IPS-18c (cell line): Measurements from ENCODE around the gene S100Z.

Experiments used
- H3K4me3 ChIP-seq: 2 replicates; pipeline ENCODE4 v1.7.0; 2013; ENCODE audit warnings: low read depth, mild to moderate bottlenecking, low read length, moderate library complexity; ENCODE audit not compliant: insufficient read depth
- H3K9me3 ChIP-seq: one replicate; pipeline ENCODE4 v1.6.1; 2013; ENCODE audit warnings: mild to moderate bottlenecking, low read length, moderate library complexity; ENCODE audit not compliant: control insufficient read depth, insufficient read depth

S100Z gene

DNA sequence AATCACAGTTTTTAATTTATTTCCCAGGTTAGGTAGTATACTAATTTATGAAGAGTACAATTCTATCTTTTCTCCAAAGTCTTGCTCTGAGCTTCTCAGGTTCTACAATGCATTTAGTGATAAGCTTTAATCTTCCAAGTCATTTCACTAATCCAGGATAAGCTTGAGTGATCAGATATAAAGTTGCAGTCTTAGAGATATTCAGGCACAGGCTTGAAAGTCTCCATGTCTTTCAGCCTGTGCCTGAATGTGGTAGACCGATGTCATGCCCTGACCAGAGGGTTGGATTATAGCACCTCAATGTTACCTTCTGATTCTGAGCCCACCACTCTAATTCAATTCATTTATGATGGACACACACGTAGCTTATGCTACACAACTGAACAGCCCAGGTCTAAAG lies 106.2 kb downstream of the S100Z start:
- Histone ChIP-seq H3K9me3 (no peaks in the 10 kb centered on the region), H3K4me3 (no peak overlapping the region)

DNA sequence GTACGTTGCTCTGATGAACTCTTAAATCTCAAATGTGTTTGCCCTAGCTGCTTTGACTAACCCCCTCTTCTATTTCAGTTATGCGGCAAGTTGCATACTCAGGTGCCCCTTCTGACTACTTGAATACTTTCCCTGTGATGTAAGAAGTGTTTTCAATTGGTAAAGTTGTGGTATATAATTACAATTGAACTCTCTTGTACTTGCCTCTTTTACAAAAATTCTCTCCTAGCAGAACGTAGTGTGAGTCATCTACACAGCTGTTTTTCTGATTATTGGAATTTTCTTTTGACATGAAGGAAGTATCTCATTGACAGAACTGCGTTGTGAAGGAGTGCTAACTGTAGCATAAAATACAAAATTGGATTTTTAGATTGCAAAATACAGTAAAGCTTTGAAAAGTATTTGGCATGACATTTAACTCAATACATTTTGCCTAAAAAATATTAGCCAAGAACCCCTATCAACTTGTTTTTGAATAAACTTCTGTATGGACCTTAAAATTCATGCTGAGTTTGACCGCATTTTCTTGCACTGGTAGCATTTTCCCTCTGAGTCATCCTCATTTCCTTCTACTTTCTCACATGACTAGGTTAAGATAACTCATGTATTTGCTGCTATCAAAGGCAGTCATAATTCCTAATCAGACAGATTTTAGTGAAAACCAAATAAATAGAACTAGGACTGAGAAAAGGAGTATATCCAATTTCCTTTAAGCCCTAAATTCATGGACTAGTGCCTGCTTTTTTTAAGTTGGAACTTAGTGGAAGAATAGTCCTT lies 109.4 kb downstream of the S100Z start:
- no peak overlapping the region for H3K4me3 ChIP-seq
- no peaks in the 10 kb centered on the region for H3K9me3 ChIP-seq

GRCh38 chr5:76960004-76960625 lies 110.3 kb downstream of the S100Z start:
- Histone ChIP-seq H3K9me3 (no peaks in the 10 kb centered on the region), H3K4me3 (no peak overlapping the region)

DNA sequence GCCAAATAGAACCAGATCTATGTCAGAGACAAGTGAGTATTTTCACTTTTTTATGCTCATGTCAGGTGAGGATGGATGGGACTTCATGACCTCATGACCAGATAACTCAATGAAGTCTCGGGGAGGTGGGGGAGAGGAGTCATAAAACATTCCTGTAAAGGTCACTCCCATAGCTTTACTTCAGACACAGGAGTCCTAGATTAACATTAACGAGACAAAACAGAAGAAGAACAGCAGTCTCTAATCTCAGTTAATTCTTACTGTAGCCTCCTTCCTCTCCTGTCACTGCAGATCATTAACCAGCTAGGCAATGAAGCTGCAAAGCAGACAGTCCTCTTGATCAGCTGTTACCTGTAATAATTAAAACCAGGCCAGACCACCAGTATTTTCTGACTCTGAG lies 114.2 kb downstream of the S100Z start:
- Histone ChIP-seq H3K9me3 (no peaks in the 10 kb centered on the region), H3K4me3 (no peak overlapping the region)
